Measurements from ENCODE around the gene CYP27B1.

- TF ChIP-seq CTCF (IDR thresholded peaks at IDR 0.05; ENCODE audit: low read depth, low read length): no peak
- TF ChIP-seq MYC (IDR thresholded peaks at IDR 0.05; ENCODE audit: low read depth, low read length): no peak
- TF ChIP-seq POLR2A (IDR thresholded peaks at IDR 0.05; ENCODE audit: extremely low read depth, insufficient read length): no peak
- no peak for TF ChIP-seq MAX (IDR thresholded peaks at IDR 0.05; ENCODE audit: low read depth, low read length)
Observed at GRCh38 chr12:57816001-57816854, 49.4 kb upstream of the CYP27B1 start.
